Stimulated activated CD8-positive, alpha-beta memory T cell treated with anti-CD3 and anti-CD28 coated beads, Interleukin-7, amount 100 ng/mL, for 48 hours (primary cell): Measurements from ENCODE around the gene PIGP.
A peak's percentile ranks its signal among the peaks of the same experiment; 100 is the strongest.
"Not testable (repeated sequence)": the region's sequence is repeated elsewhere in the genome, so short reads cannot be mapped to it uniquely, and the experiment has no call there.

ENCODE experiments used
- DNase-seq, 2 donors: peaks; one replicate each; pipeline ENCODE4 v3.0.0-alpha.2; 2020; ENCODE audit warnings: low read depth in 1 of 2; ENCODE audit errors: extremely low read depth in 1 of 2

PIGP gene

GRCh38 chr21:37076087-37076850 lies 3.4 kb upstream of the PIGP start:
- DNase-seq = no peak

GRCh38 chr21:37075214-37075770 lies 2.4 kb upstream of the PIGP start:
- DNase-seq = no peak

- DNase-seq = no peak
Measured at GRCh38 chr21:37074546-37074945, 1.7 kb upstream of the PIGP start.

GRCh38 chr21:37074197-37074510 lies 1.3 kb upstream of the PIGP start:
- DNase-seq = no peak

GRCh38 chr21:37073417-37074196 lies 736 bp upstream of the PIGP start:
- DNase-seq = peak; percentile 37 to 39

- DNase-seq = peak in 1 of 2 donors; percentile 37
Measured at GRCh38 chr21:37072274-37072987, 440 bp downstream of the PIGP start.

GRCh38 chr21:37071561-37072273 lies 1.2 kb downstream of the PIGP start:
- no peak for DNase-seq

- DNase-seq = no peak
Measured at GRCh38 chr21:37065561-37066177, 7.2 kb downstream of the PIGP start.

GRCh38 chr21:37064841-37065240 lies 8.0 kb downstream of the PIGP start:
- DNase-seq = no peak

GRCh38 chr21:37063433-37063832 lies 9.4 kb downstream of the PIGP start:
- no peak for DNase-seq

GRCh38 chr21:37062593-37062935 lies 10.3 kb downstream of the PIGP start:
- no peak for DNase-seq

- DNase-seq = no peak
Measured at GRCh38 chr21:37061926-37062592, 10.8 kb downstream of the PIGP start.

- DNase-seq = peak in 1 of 2 donors; percentile 24
Measured at GRCh38 chr21:37060296-37060695, 12.6 kb downstream of the PIGP start.

- DNase-seq = no peak
Measured at GRCh38 chr21:37059181-37059580, 13.7 kb downstream of the PIGP start.

- no peak for DNase-seq
Measured at GRCh38 chr21:37058261-37058660, 14.6 kb downstream of the PIGP start.

GRCh38 chr21:37057614-37058013 lies 15.3 kb downstream of the PIGP start:
- DNase-seq = no peak

GRCh38 chr21:37055271-37055855 lies 17.5 kb downstream of the PIGP start:
- DNase-seq = no peak

- not testable (repeated sequence) for DNase-seq
Measured at GRCh38 chr21:37049741-37050140, 23.1 kb downstream of the PIGP start.

- DNase-seq = no peak
Measured at GRCh38 chr21:37047079-37047478, 25.8 kb downstream of the PIGP start.

GRCh38 chr21:37045556-37045955 lies 27.3 kb downstream of the PIGP start:
- no peak for DNase-seq
